Liver (tissue), 3 donors: ENCODE data around the gene RAB31.

Experiments
- CTCF ChIP-seq: fragments of 150-350 bp; IDR thresholded peaks from 2 replicates; pipeline ENCODE4 v1.5.1; 2017; ENCODE audit warnings: improper control_type of control experiment, low read depth, low read length; ENCODE audit not compliant: missing input control
- REST ChIP-seq: IDR thresholded peaks from 2 replicates; pipeline ENCODE4 v1.6.1; 2016; ENCODE audit warnings: antibody characterized with exemption, mild to moderate bottlenecking
- SP1 ChIP-seq: IDR thresholded peaks from 2 replicates; pipeline ENCODE4 v1.6.1; 2018; ENCODE audit warnings: antibody characterized with exemption, mild to moderate bottlenecking
- TAF1 ChIP-seq: conservative IDR thresholded peaks from 2 replicates; pipeline ENCODE4 v1.6.1; 2016; ENCODE audit warnings: antibody characterized with exemption, mild to moderate bottlenecking
- YY1 ChIP-seq: IDR thresholded peaks from 2 replicates; pipeline ENCODE4 v1.6.1; 2016; ENCODE audit warnings: antibody characterized with exemption, mild to moderate bottlenecking
- donor health status: healthy.
- donor health status: healthy.

DNA sequence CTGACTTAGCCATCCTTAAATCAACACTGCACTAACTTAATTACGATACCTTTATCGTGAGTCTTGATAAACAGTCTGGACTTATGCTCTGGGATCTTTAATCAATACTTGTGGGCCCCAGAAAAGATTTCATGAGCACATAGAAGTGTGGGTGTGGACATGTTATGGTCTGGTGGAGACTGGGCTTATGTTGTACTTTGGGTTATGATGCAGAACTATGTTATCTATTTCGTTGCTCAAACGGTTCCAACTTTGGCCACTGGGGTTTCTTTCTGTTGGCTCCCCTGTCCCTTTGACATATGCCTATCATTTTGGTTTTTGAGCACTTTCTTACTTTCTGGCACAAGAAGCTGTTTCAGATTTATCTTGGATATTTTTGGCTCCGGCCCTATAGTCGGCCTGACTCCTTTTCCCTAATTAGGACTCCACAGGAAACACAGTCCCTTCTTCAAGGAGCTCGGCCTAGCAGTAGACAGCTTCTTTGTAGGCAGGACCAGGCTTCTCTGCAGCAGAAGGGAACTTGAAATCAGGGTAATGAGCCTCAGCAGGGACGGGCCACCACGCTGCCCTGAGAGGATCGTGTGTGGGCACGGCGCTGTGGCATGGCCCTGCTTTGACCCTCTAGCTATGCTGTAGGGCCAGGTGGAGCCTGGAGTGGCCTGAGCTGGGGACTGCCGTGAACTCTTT, 123.1 kb downstream of the RAB31 start:
- no peak for TF ChIP-seq SP1
- no peak for TF ChIP-seq CTCF
- TF ChIP-seq YY1 = no peak
- no peak for TF ChIP-seq TAF1
- no peak for TF ChIP-seq REST
